Type B pancreatic cell (in vitro differentiated cells): ENCODE results near the gene COQ7. TPM values are rescaled to one million over a fixed set of nuclear protein-coding genes. Genes with fewer than 3 reads are reported as not detected.

Experiments
- DNase-seq: peaks from one replicate; pipeline ENCODE4 v3.0.0; 2021; ENCODE audit warnings: mixed read lengths; ENCODE audit not compliant: unreplicated experiment; ENCODE audit errors: extremely low spot score
- H3K27ac Mint-ChIP-seq: 2 replicates; pipeline ENCODE4 v1.8.0; 2021; ENCODE audit warnings: mild to moderate bottlenecking, mixed read lengths
- H3K27me3 Mint-ChIP-seq: 2 replicates; pipeline ENCODE4 v1.8.0; 2021; ENCODE audit warnings: mixed read lengths
- H3K36me3 Mint-ChIP-seq: 2 replicates; pipeline ENCODE4 v1.8.0; 2021; ENCODE audit warnings: mixed read lengths
- H3K4me1 Mint-ChIP-seq: one replicate; pipeline ENCODE4 v1.8.0; 2021; ENCODE audit warnings: mixed read lengths; ENCODE audit not compliant: unreplicated experiment
- H3K4me3 Mint-ChIP-seq: 2 replicates; pipeline ENCODE4 v1.8.0; 2021; ENCODE audit warnings: mild to moderate bottlenecking, mixed read lengths
- H3K9me3 Mint-ChIP-seq: 2 replicates; pipeline ENCODE4 v1.8.0; 2021; ENCODE audit warnings: mixed read lengths
- CTCF ChIP-seq: fragments of 200-600 bp; sonication (generic); conservative IDR thresholded peaks from 2 replicates; pipeline ENCODE4 v1.5.0; 2021; ENCODE audit warnings: antibody characterized with exemption, mild to moderate bottlenecking
- total RNA-seq: library from RNA; stranded (reverse); gene quantifications from 2 replicates; pipeline ENCODE4 v1.2.1, GENCODE V29; 2021; ENCODE audit warnings: low replicate concordance

Gene COQ7
- total RNA-seq, 1 donor from 2014 or later, result 21.7 TPM

- no peak for TF ChIP-seq CTCF
- Mint-ChIP-seq H3K9me3 (no peaks in the 10 kb centered on the region), H3K4me3 (no peak overlapping the region), H3K36me3 (no peaks in the 10 kb centered on the region), H3K4me1 (peaks cover 26% of the 10 kb centered on the region), H3K27ac (peak overlapping the region; percentile 6), H3K27me3 (peaks cover 3% of the 10 kb centered on the region)
- no peak for DNase-seq
These were observed 41.2 kb downstream of the COQ7 start for GRCh38 chr16:19108409-19109287.

- no peak for TF ChIP-seq CTCF
- Mint-ChIP-seq H3K9me3 (no peaks in the 10 kb centered on the region), H3K27me3 (peaks cover 3% of the 10 kb centered on the region)
These were observed 41.9 kb downstream of the COQ7 start for GRCh38 chr16:19109288-19109664.

GRCh38 chr16:19110537-19111360 lies 43.3 kb downstream of the COQ7 start:
- Mint-ChIP-seq H3K27ac (no peak overlapping the region), H3K27me3 (peaks cover 3% of the 10 kb centered on the region), H3K4me1 (peaks cover 14% of the 10 kb centered on the region), H3K4me3 (peak overlapping the region; percentile 36), H3K9me3 (no peaks in the 10 kb centered on the region), H3K36me3 (no peaks in the 10 kb centered on the region)
- DNase-seq, result no peak
- TF ChIP-seq CTCF, result no peak

More at GRCh38 chr16:19109288-19109664, 41.9 kb downstream of the COQ7 start:
- DNase-seq, result no peak
- Mint-ChIP-seq H3K27ac (no peak overlapping the region), H3K36me3 (no peaks in the 10 kb centered on the region), H3K4me1 (peaks cover 26% of the 10 kb centered on the region), H3K4me3 (no peak overlapping the region)

GRCh38 chr16:19112099-19112407 lies 44.6 kb downstream of the COQ7 start:
- peaks cover 5% of the 10 kb centered on the region for H3K36me3 Mint-ChIP-seq
- no peak for DNase-seq
- TF ChIP-seq CTCF, result no peak
- H3K4me1 Mint-ChIP-seq, result peaks cover 12% of the 10 kb centered on the region
- H3K27ac Mint-ChIP-seq, result peak overlapping the region; percentile 73
- H3K4me3 Mint-ChIP-seq, result peak overlapping the region; percentile 49
- peaks cover 3% of the 10 kb centered on the region for H3K27me3 Mint-ChIP-seq
- no peaks in the 10 kb centered on the region for H3K9me3 Mint-ChIP-seq

GRCh38 chr16:19113577-19114358 lies 46.4 kb downstream of the COQ7 start, which contains the start of gene ITPRIPL2:
TSS of gene ITPRIPL2 (plus strand) at chr16:19113964. CDS start at chr16:19114462, 498 bp downstream.
- peaks cover 5% of the 10 kb centered on the region for H3K36me3 Mint-ChIP-seq
- H3K4me1 Mint-ChIP-seq, result peaks cover 21% of the 10 kb centered on the region
- H3K9me3 Mint-ChIP-seq, result no peaks in the 10 kb centered on the region
- peak within 1 kb of the TSS; percentile 89 for H3K4me3 Mint-ChIP-seq
- H3K27me3 Mint-ChIP-seq, result peaks cover 3% of the 10 kb centered on the region
- DNase-seq, result peak; percentile 73
- H3K27ac Mint-ChIP-seq, result peak within 1 kb of the TSS; percentile 90
- TF ChIP-seq CTCF, result no peak
